HepG2 (cell line): ENCODE measurements around the gene SYTL3. TPM values are rescaled to one million over a fixed set of nuclear protein-coding genes. Genes with fewer than 3 reads are reported as not detected.

ENCODE experiments used
- ATAC-seq: fragments of 200-7000 bp; cut with Tn5 transposase; 3 replicates; pipeline ENCODE4 v1.9.1; 2020; ENCODE audit warnings: mild to moderate bottlenecking, moderate library complexity
- BruUV-seq: library from RNA; stranded (reverse); fragments of 400-500 nt; replicated peaks from 2 replicates; lab custom pipeline; 2021; lab: Mats Ljungman, UMichigan
- CTCF ChIA-PET: fragments of 300-600 bp; formaldehyde crosslinking; extraction: SDS; loops from one replicate; lab custom pipeline; 2021; ENCODE audit warnings: low total read pairs, inconsistent platforms, low intra/inter-chr PET ratio; lab: Yijun Ruan, JAX
- POLR2A ChIA-PET: fragments of 350-600 bp; sonication (Branson Sonifier 250); formaldehyde crosslinking; loops from one replicate; lab custom pipeline; 2020; ENCODE audit warnings: antibody characterized with exemption, inconsistent platforms; lab: Yijun Ruan, JAX
- DNase-seq: peaks from one replicate; pipeline ENCODE4 v3.0.0-alpha.2; 2015; ENCODE audit warnings: low spot score
- FAIRE-seq: peaks from 3 replicates; lab custom pipeline; 2011; peaks lifted over from hg19 to GRCh38; lab: Jason Lieb, UNC
- H2AFZ ChIP-seq: one replicate; pipeline ENCODE4 v1.6.1; 2011; ENCODE audit warnings: low read length, inconsistent platforms
- H3K27ac ChIP-seq: fragments of 300-600 bp; 3 replicates; pipeline ENCODE4 v1.8.0; 2011; ENCODE audit warnings: mixed run types, mild to moderate bottlenecking, mixed read lengths, low read length, inconsistent platforms; ENCODE audit not compliant: insufficient read depth; ENCODE audit errors: extremely low read length
- H3K27me3 ChIP-seq, 2 experiments: fragments of 200-600 bp in 1 of 2; 2 replicates in 1 of 2; 3 replicates in 1 of 2; pipeline versions ENCODE4 v1.6.0 to v1.8.0; 2011; ENCODE audit warnings: low read length in 2 of 2, mild to moderate bottlenecking in 2 of 2, moderate library complexity in 2 of 2, inconsistent platforms in 1 of 2; ENCODE audit not compliant: insufficient read depth in 2 of 2, control insufficient read depth in 1 of 2
- H3K36me3 ChIP-seq, 2 experiments: fragments of 200-600 bp in 1 of 2; replicated peaks in 1 of 2; 2 replicates in 1 of 2; 3 replicates in 1 of 2; pipeline versions ENCODE4 v1.5.1 to v1.8.0; 2011; ENCODE audit warnings: low read length in 2 of 2, inconsistent platforms in 1 of 2; ENCODE audit not compliant: insufficient read depth in 2 of 2, control insufficient read depth in 1 of 2
- H3K4me1 ChIP-seq: 2 replicates; pipeline ENCODE4 v1.5.1; 2012; ENCODE audit warnings: low read length, inconsistent platforms; ENCODE audit not compliant: insufficient read depth
- H3K4me2 ChIP-seq: 2 replicates; pipeline ENCODE4 v1.6.0; 2011; ENCODE audit warnings: low read depth, low read length, inconsistent platforms
- H3K4me3 ChIP-seq, 3 experiments: fragments of 200-600 bp in 1 of 3; sonication (generic), shearing (Covaris generic) in 1 of 3; replicated peaks in 1 of 3; 2 replicates each; pipeline ENCODE4 v1.5.1; 2011 to 2016; ENCODE audit warnings: low read length in 3 of 3, inconsistent platforms in 2 of 3, low read depth in 2 of 3, mild to moderate bottlenecking in 2 of 3, control low read depth in 1 of 3, mixed read lengths in 1 of 3; ENCODE audit not compliant: insufficient read depth in 1 of 3
- H3K79me2 ChIP-seq: one replicate; pipeline ENCODE4 v1.6.1; 2011; ENCODE audit warnings: low read length, inconsistent platforms; ENCODE audit not compliant: insufficient read depth
- H3K9ac ChIP-seq: 2 replicates; pipeline ENCODE4 v1.6.0; 2011; ENCODE audit warnings: mild to moderate bottlenecking, low read depth, low read length, inconsistent platforms; ENCODE audit not compliant: insufficient read depth
- H3K9me3 ChIP-seq: 2 replicates; pipeline ENCODE4 v1.5.1; 2012; ENCODE audit warnings: mild to moderate bottlenecking, low read length
- H4K20me1 ChIP-seq: 2 replicates; pipeline ENCODE4 v1.6.0; 2011; ENCODE audit warnings: inconsistent platforms, mild to moderate bottlenecking, low read length, moderate library complexity; ENCODE audit not compliant: insufficient read depth
- DMAP1 ChIP-seq: IDR thresholded peaks from 2 replicates; pipeline ENCODE4 v1.6.1; 2016
- MAFK ChIP-seq, 2 experiments: IDR thresholded peaks in 1 of 2; conservative IDR thresholded peaks in 1 of 2; 2 replicates each; pipeline ENCODE4 v1.6.1; 2011; ENCODE audit warnings: improper control_type of control experiment in 2 of 2, low read length in 2 of 2
- REL ChIP-seq: sonication (generic); formaldehyde crosslinking; conservative IDR thresholded peaks from 2 replicates; pipeline ENCODE4 v1.8.0; 2022; ENCODE audit warnings: mild to moderate bottlenecking, missing genetic modification reagents, moderate library complexity
- ZNF547 ChIP-seq: sonication (generic); formaldehyde crosslinking; IDR thresholded peaks from 2 replicates; pipeline ENCODE4 v1.5.1; 2020; ENCODE audit warnings: mild to moderate bottlenecking, missing genetic modification reagents
- WGBS: methylation state at CpG from one replicate; pipeline ENCODE4 v1.1.6; 2017; ENCODE audit warnings: low lambda C conversion rate; 5-methylcytosine and 5-hydroxymethylcytosine counted together
- in situ Hi-C: cut with HindIII; loops from 2 replicates; pipeline ENCODE4 v1.10.0; 2017; ENCODE audit warnings: low pct_unique_long_range_greater_than_20kb; ENCODE audit not compliant: extremely low pct_ligation_motif_present
- intact Hi-C: fragments of 100-400 bp; cut with micrococcal nuclease; formaldehyde crosslinking; loops from one replicate; pipeline ENCODE4 v1.10.0; 2022; ENCODE audit not compliant: unreplicated experiment
- polyA plus RNA-seq, 8 experiments: library from polyadenylated mRNA; depleted of rRNA in 3 of 8; stranded (reverse) in 7 of 8; unstranded in 1 of 8; fragments of >200 nt; fragmentation: Illumina TruSeq in 4 of 8; extraction: Trizol in 4 of 8; gene quantifications; 2 replicates each; pipeline versions ENCODE4 v1.2.1 to v1.2.3, GENCODE V29; 2011 to 2016; ENCODE audit warnings: low read depth in 4 of 8, missing spikeins in 1 of 8, mixed read lengths in 1 of 8; ENCODE audit not compliant: insufficient read depth in 1 of 8
- total RNA-seq, 5 experiments: library from RNA; depleted of rRNA; stranded (reverse); fragments of >200 nt; fragmentation: Illumina TruSeq; extraction: Trizol; gene quantifications; 2 replicates each; pipeline ENCODE4 v1.2.3, GENCODE V29; 2016; ENCODE audit warnings: low read depth in 1 of 5
- TF ChIP-seq, protein P1 (sequence below): sonication (generic); formaldehyde crosslinking; conservative IDR thresholded peaks from 2 replicates; pipeline ENCODE4 v1.8.0; 2022; ENCODE audit warnings: mild to moderate bottlenecking, moderate library complexity, missing genetic modification reagents
- TF ChIP-seq, protein P2 (sequence below): sonication (generic); formaldehyde crosslinking; IDR thresholded peaks from 2 replicates; pipeline ENCODE4 v1.5.0; 2020; ENCODE audit warnings: missing genetic modification reagents
- TF ChIP-seq, protein P3 (sequence below): sonication (generic); formaldehyde crosslinking; IDR thresholded peaks from 2 replicates; pipeline ENCODE4 v1.5.0; 2020; ENCODE audit warnings: mild to moderate bottlenecking, missing genetic modification reagents

Gene SYTL3
- total and polyA plus RNA-seq, 2 of the 13 experiments (the other 11 are each of a cell fraction or from before 2014, with no cell fraction given): 0.11 to 0.28 TPM

DNA sequence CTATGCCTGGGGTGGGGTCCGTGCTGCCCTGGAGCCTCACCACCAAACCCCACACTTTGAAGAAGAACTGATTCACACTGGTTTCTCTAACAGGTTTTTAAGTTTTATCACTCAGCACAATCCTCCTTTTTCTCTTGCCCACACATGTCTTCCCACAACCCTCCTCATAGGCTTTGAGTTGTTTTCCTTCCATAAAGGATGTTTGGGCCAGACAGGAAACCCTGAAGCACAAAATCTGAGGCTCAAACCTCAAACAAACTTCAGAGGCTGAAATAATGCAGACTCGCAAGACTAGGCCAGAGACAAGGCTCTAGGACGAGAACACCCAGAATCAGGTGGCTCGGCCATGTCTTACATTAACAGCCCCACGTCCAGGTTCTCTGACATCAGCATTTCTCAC, 134.0 kb downstream of the SYTL3 start:
- H3K9me3 ChIP-seq: no peaks in the 10 kb centered on the region
- in situ Hi-C loops: no loop called here
- H3K4me3 ChIP-seq: no peak overlapping the region
- POLR2A ChIA-PET: no interaction called here
- TF ChIP-seq ZNF547 (no peak), MAFK (conservative IDR thresholded peaks at IDR 0.05 in 1 of 2, IDR thresholded peaks at IDR 0.05 in 1 of 2; ENCODE audit: low read length in 2 of 2) (0 out of 4 replicates have a peak, but pooled peaks of 1 of the 2 experiments have one; percentile 14)
- TF ChIP-seq, protein P1, sequence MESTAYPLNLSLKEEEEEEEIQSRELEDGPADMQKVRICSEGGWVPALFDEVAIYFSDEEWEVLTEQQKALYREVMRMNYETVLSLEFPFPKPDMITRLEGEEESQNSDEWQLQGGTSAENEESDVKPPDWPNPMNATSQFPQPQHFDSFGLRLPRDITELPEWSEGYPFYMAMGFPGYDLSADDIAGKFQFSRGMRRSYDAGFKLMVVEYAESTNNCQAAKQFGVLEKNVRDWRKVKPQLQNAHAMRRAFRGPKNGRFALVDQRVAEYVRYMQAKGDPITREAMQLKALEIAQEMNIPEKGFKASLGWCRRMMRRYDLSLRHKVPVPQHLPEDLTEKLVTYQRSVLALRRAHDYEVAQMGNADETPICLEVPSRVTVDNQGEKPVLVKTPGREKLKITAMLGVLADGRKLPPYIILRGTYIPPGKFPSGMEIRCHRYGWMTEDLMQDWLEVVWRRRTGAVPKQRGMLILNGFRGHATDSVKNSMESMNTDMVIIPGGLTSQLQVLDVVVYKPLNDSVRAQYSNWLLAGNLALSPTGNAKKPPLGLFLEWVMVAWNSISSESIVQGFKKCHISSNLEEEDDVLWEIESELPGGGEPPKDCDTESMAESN: no peak
- ATAC-seq (no peak), DNase-seq (no peak), FAIRE-seq (no peak)
- no peak overlapping the region for H3K4me2 ChIP-seq
- no peak overlapping the region for H3K27ac ChIP-seq
- no peak overlapping the region for H2AFZ ChIP-seq
- H3K36me3 ChIP-seq: peaks cover 45 to 75% of the 10 kb centered on the region in 2 experiments
- no peak overlapping the region for H3K9ac ChIP-seq
- WGBS: 98% methylated on average over 5 of the region's 5 CpGs
- CTCF ChIA-PET: no interaction called here
- intact Hi-C loops: no loop called here
- no TSS peak for BruUV-seq
- H3K4me1 ChIP-seq: no peaks in the 10 kb centered on the region
- no peaks in the 10 kb centered on the region for H3K27me3 ChIP-seq
- no peaks in the 10 kb centered on the region for H3K79me2 ChIP-seq
- no peaks in the 10 kb centered on the region for H4K20me1 ChIP-seq

DNA sequence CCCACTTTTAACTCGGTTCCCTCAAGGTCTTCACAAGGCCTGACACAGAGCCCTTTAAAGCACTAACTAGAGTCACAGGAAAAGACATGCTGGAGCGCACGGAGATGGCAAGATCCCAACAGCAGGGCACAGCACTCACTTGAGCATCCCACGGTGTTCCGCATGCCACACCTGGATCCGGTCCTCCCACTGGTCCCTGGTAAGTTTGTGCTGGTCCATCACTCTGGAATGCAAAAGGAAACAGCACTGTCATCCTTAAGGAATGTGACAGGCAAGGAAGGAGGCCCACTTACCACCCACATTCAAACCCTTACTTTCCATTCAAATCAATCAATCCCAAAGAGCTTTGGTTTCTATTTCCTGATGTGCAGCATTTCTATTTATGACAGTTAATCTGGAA, 134.7 kb downstream of the SYTL3 start:
- POLR2A ChIA-PET: no interaction called here
- no peak overlapping the region for H2AFZ ChIP-seq
- DNase-seq (no peak), FAIRE-seq (no peak), ATAC-seq (no peak)
- TF ChIP-seq DMAP1 (CRISPR knock-in tag): no peak
- no peak for TF ChIP-seq REL (CRISPR knock-in tag)
- TF ChIP-seq, protein P2, sequence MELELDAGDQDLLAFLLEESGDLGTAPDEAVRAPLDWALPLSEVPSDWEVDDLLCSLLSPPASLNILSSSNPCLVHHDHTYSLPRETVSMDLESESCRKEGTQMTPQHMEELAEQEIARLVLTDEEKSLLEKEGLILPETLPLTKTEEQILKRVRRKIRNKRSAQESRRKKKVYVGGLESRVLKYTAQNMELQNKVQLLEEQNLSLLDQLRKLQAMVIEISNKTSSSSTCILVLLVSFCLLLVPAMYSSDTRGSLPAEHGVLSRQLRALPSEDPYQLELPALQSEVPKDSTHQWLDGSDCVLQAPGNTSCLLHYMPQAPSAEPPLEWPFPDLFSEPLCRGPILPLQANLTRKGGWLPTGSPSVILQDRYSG (CRISPR knock-in tag): no peak
- TF ChIP-seq, protein P3, sequence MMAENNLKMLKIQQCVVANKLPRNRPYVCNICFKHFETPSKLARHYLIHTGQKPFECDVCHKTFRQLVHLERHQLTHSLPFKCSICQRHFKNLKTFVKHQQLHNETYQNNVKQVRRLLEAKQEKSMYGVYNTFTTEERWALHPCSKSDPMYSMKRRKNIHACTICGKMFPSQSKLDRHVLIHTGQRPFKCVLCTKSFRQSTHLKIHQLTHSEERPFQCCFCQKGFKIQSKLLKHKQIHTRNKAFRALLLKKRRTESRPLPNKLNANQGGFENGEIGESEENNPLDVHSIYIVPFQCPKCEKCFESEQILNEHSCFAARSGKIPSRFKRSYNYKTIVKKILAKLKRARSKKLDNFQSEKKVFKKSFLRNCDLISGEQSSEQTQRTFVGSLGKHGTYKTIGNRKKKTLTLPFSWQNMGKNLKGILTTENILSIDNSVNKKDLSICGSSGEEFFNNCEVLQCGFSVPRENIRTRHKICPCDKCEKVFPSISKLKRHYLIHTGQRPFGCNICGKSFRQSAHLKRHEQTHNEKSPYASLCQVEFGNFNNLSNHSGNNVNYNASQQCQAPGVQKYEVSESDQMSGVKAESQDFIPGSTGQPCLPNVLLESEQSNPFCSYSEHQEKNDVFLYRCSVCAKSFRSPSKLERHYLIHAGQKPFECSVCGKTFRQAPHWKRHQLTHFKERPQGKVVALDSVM (CRISPR knock-in tag): no peak
- H3K4me2 ChIP-seq: no peak overlapping the region
- H3K36me3 ChIP-seq: peaks cover 45 to 80% of the 10 kb centered on the region in 2 experiments
- BruUV-seq: no TSS peak
- H3K79me2 ChIP-seq: no peaks in the 10 kb centered on the region
- intact Hi-C loops: no loop called here
- CTCF ChIA-PET: no interaction called here
- H3K4me3 ChIP-seq: no peak overlapping the region
- H4K20me1 ChIP-seq: no peaks in the 10 kb centered on the region
- in situ Hi-C loops: no loop called here
- no peak overlapping the region for H3K27ac ChIP-seq
- no peak overlapping the region for H3K9ac ChIP-seq
- peaks cover 6% of the 10 kb centered on the region for H3K4me1 ChIP-seq
- WGBS: 87% methylated on average over 6 of the region's 6 CpGs
- H3K27me3 ChIP-seq: no peaks in the 10 kb centered on the region
- H3K9me3 ChIP-seq: no peaks in the 10 kb centered on the region
